H1 (cell line): Measurements from ENCODE around the gene RAD23A. TPM values are rescaled to one million over a fixed set of nuclear protein-coding genes. Genes with fewer than 3 reads are reported as not detected.

Source experiments
- CTCF ChIA-PET: fragments of 300-600 bp; sonication (Branson Sonifier 250); formaldehyde crosslinking; loops from one replicate; lab custom pipeline; 2021; ENCODE audit not compliant: partially characterized antibody; lab: Charles Lee
- POLR2A ChIA-PET: fragments of 300-600 bp; sonication (Branson Sonifier 250); formaldehyde crosslinking; loops from one replicate; lab custom pipeline; 2021; ENCODE audit warnings: inconsistent platforms; ENCODE audit not compliant: partially characterized antibody; lab: Charles Lee
- DNase-seq, 2 experiments: peaks; one replicate each; pipeline versions ENCODE4 v3.0.0 to v3.0.0-alpha.2; 2010 to 2022; ENCODE audit warnings: low spot score in 2 of 2, low read depth in 1 of 2, mixed read lengths in 1 of 2
- FAIRE-seq: peaks from 2 replicates; lab custom pipeline; 2011; peaks lifted over from hg19 to GRCh38; lab: Jason Lieb, UNC
- H2AFZ ChIP-seq: 2 replicates; pipeline ENCODE4 v1.8.1; 2012; ENCODE audit warnings: low read length, inconsistent platforms
- H2AK5ac ChIP-seq: 2 replicates; pipeline ENCODE4 v1.6.1; 2013; ENCODE audit warnings: low read depth, low read length
- H2BK120ac ChIP-seq: replicated peaks from 2 replicates; pipeline ENCODE3; 2013; ENCODE audit warnings: low read depth, low read length, inconsistent platforms
- H2BK12ac ChIP-seq: 2 replicates; pipeline ENCODE4 v1.6.1; 2013; ENCODE audit warnings: low read depth, low read length
- H2BK15ac ChIP-seq: 2 replicates; pipeline ENCODE4 v1.6.1; 2013; ENCODE audit warnings: low read length
- H2BK20ac ChIP-seq: 2 replicates; pipeline ENCODE4 v1.6.1; 2013; ENCODE audit warnings: low read length
- H2BK5ac ChIP-seq: 2 replicates; pipeline ENCODE4 v1.6.1; 2013; ENCODE audit warnings: low read depth, low read length
- H3K14ac ChIP-seq: 2 replicates; pipeline ENCODE4 v1.6.1; 2013; ENCODE audit warnings: inconsistent platforms; ENCODE audit not compliant: insufficient read length
- H3K18ac ChIP-seq: 2 replicates; pipeline ENCODE4 v1.6.1; 2013; ENCODE audit warnings: low read length; ENCODE audit errors: extremely low read depth
- H3K23ac ChIP-seq: 2 replicates; pipeline ENCODE4 v1.6.1; 2013; ENCODE audit warnings: inconsistent platforms; ENCODE audit not compliant: insufficient read length
- H3K23me2 ChIP-seq: 2 replicates; pipeline ENCODE4 v1.6.1; 2013; ENCODE audit warnings: low read depth, low read length
- H3K27ac ChIP-seq: 2 replicates; pipeline ENCODE4 v1.6.1; 2011; ENCODE audit warnings: low read depth, low read length, inconsistent platforms
- H3K27me3 ChIP-seq, 4 experiments: replicated peaks in 1 of 4; 1 replicate in 1 of 4; 2 replicates in 3 of 4; pipeline versions ENCODE4 v1.6.1 to v1.8.1; 2011 to 2013; ENCODE audit warnings: low read length in 3 of 4, mild to moderate bottlenecking in 3 of 4, inconsistent platforms in 2 of 4, mixed read lengths in 2 of 4, moderate library complexity in 1 of 4; ENCODE audit not compliant: control insufficient read depth in 3 of 4, insufficient read depth in 3 of 4; ENCODE audit errors: extremely low read depth in 1 of 4
- H3K36me3 ChIP-seq, 4 experiments: 2 replicates each; pipeline versions ENCODE4 v1.6.1 to v1.8.1; 2011 to 2013; ENCODE audit warnings: mild to moderate bottlenecking in 4 of 4, low read length in 3 of 4, moderate library complexity in 2 of 4, control low read depth in 1 of 4, inconsistent platforms in 1 of 4; ENCODE audit not compliant: insufficient read depth in 4 of 4, control insufficient read depth in 2 of 4
- H3K4ac ChIP-seq: replicated peaks from 2 replicates; pipeline ENCODE3; 2013; ENCODE audit warnings: low read length, low read depth, mixed read lengths, inconsistent platforms; ENCODE audit not compliant: insufficient read length
- H3K4me1 ChIP-seq, 4 experiments: replicated peaks in 1 of 4; 1 replicate in 1 of 4; 2 replicates in 3 of 4; pipeline versions ENCODE4 v1.6.1 to v1.8.1; 2011 to 2013; ENCODE audit warnings: low read length in 3 of 4, inconsistent platforms in 2 of 4, mixed read lengths in 1 of 4; ENCODE audit not compliant: insufficient read depth in 4 of 4, control insufficient read depth in 3 of 4
- H3K4me2 ChIP-seq, 2 experiments: 2 replicates each; pipeline versions ENCODE4 v1.6.1 to v1.8.1; 2011 to 2013; ENCODE audit warnings: low read depth in 2 of 2, low read length in 2 of 2, control low read depth in 1 of 2, inconsistent platforms in 1 of 2, mild to moderate bottlenecking in 1 of 2; ENCODE audit not compliant: insufficient read depth in 1 of 2
- H3K4me3 ChIP-seq, 4 experiments: fragments of 200-600, 300-600 bp in 1 of 4; sonication (generic), shearing (Covaris generic), sonication (Bioruptor Twin) in 1 of 4; 2 replicates each; pipeline versions ENCODE4 v1.5.1 to v1.8.1; 2011 to 2016; ENCODE audit warnings: low read length in 4 of 4, low read depth in 3 of 4, control low read depth in 2 of 4, inconsistent platforms in 2 of 4, mild to moderate bottlenecking in 2 of 4, mixed read lengths in 1 of 4, moderate library complexity in 1 of 4; ENCODE audit not compliant: insufficient read depth in 2 of 4; ENCODE audit errors: extremely low read depth in 1 of 4
- H3K56ac ChIP-seq: replicated peaks from 2 replicates; pipeline ENCODE3; 2013; ENCODE audit warnings: low read depth, mild to moderate bottlenecking, mixed read lengths, low read length, inconsistent platforms; ENCODE audit not compliant: insufficient read length
- H3K79me1 ChIP-seq: 2 replicates; pipeline ENCODE4 v1.6.1; 2013; ENCODE audit warnings: low read depth, low read length, control low read depth
- H3K79me2 ChIP-seq, 2 experiments: 2 replicates each; pipeline versions ENCODE4 v1.6.1 to v1.8.1; 2012 to 2013; ENCODE audit warnings: low read length in 2 of 2, mild to moderate bottlenecking in 2 of 2, inconsistent platforms in 1 of 2; ENCODE audit not compliant: insufficient read depth in 2 of 2, control insufficient read depth in 1 of 2
- H3K9ac ChIP-seq, 4 experiments: replicated peaks in 1 of 4; 1 replicate in 1 of 4; 2 replicates in 3 of 4; pipeline versions ENCODE4 v1.6.1 to v1.8.1; 2011 to 2013; ENCODE audit warnings: low read depth in 3 of 4, low read length in 3 of 4, control low read depth in 2 of 4, mild to moderate bottlenecking in 2 of 4, moderate library complexity in 2 of 4, inconsistent platforms in 1 of 4; ENCODE audit errors: extremely low read depth in 1 of 4
- H3K9me3 ChIP-seq, 2 experiments: 2 replicates each; pipeline versions ENCODE4 v1.6.1 to v1.8.1; 2012 to 2013; ENCODE audit warnings: mild to moderate bottlenecking in 2 of 2, moderate library complexity in 2 of 2, control low read depth in 1 of 2, inconsistent platforms in 1 of 2, low read depth in 1 of 2, low read length in 1 of 2, mixed read lengths in 1 of 2; ENCODE audit not compliant: insufficient read depth in 2 of 2
- H4K20me1 ChIP-seq, 2 experiments: replicated peaks in 1 of 2; 2 replicates each; pipeline versions ENCODE3 to v1.8.1; 2011 to 2013; ENCODE audit warnings: inconsistent platforms in 2 of 2, low read length in 2 of 2, mild to moderate bottlenecking in 1 of 2; ENCODE audit not compliant: insufficient read depth in 2 of 2, control insufficient read depth in 1 of 2
- H4K5ac ChIP-seq: 2 replicates; pipeline ENCODE4 v1.6.1; 2013; ENCODE audit warnings: low read length, low read depth, mixed read lengths, inconsistent platforms; ENCODE audit not compliant: insufficient read length
- H4K8ac ChIP-seq: 2 replicates; pipeline ENCODE4 v1.8.0; 2013; ENCODE audit warnings: mild to moderate bottlenecking, moderate library complexity, low read length, inconsistent platforms; ENCODE audit not compliant: insufficient read depth; ENCODE audit errors: extremely low read depth
- H4K91ac ChIP-seq: replicated peaks from 2 replicates; pipeline ENCODE3; 2013; ENCODE audit warnings: low read length, mixed read lengths, inconsistent platforms; ENCODE audit not compliant: insufficient read length
- ASH2L ChIP-seq: fragments of 200-600, 300-600 bp; sonication (generic); IDR thresholded peaks from one replicate; pipeline ENCODE4 v1.7.1; 2017; ENCODE audit warnings: low read length
- BRCA1 ChIP-seq: IDR thresholded peaks from 2 replicates; pipeline ENCODE4 v1.6.1; 2012; ENCODE audit warnings: low read depth, low read length, improper control_type of control experiment
- CHD2 ChIP-seq: IDR thresholded peaks from 2 replicates; pipeline ENCODE4 v1.6.1; 2012; ENCODE audit warnings: low read length, improper control_type of control experiment
- CREB1 ChIP-seq: IDR thresholded peaks from 2 replicates; pipeline ENCODE4 v1.6.1; 2012; ENCODE audit warnings: inconsistent platforms
- CTBP2 ChIP-seq: IDR thresholded peaks from 2 replicates; pipeline ENCODE4 v1.7.0; 2011; ENCODE audit warnings: borderline replicate concordance, mild to moderate bottlenecking, moderate library complexity, mixed read lengths, low read length; ENCODE audit not compliant: insufficient read depth, insufficient read length
- KDM5A ChIP-seq: fragments of 200-600 bp; IDR thresholded peaks from 2 replicates; pipeline ENCODE4 v1.7.1; 2012; ENCODE audit warnings: mild to moderate bottlenecking, low read length, inconsistent platforms, mixed read lengths
- MAFK ChIP-seq: IDR thresholded peaks from 2 replicates; pipeline ENCODE4 v1.6.1; 2012; ENCODE audit warnings: low read depth, mild to moderate bottlenecking, improper control_type of control experiment, low read length
- SIN3A ChIP-seq, 2 experiments: IDR thresholded peaks in 1 of 2; conservative IDR thresholded peaks in 1 of 2; 2 replicates each; pipeline ENCODE4 v1.6.1; 2011 to 2012; ENCODE audit warnings: low read length in 2 of 2, improper control_type of control experiment in 1 of 2, low read depth in 1 of 2, mild to moderate bottlenecking in 1 of 2
- SUZ12 ChIP-seq: fragments of 200-600 bp; sonication (generic); IDR thresholded peaks from 2 replicates; pipeline ENCODE4 v1.6.1; 2012; ENCODE audit warnings: mild to moderate bottlenecking, inconsistent platforms, low read length, moderate library complexity, mixed read lengths
- WGBS, 2 experiments: shearing (Covaris generic) in 1 of 2; methylation state at CpG; one replicate each; pipeline versions ENCODE4 v1.1.6 to v1.1.7; 2013 to 2015; ENCODE audit warnings: low lambda C conversion rate in 2 of 2, mixed read lengths in 2 of 2, inconsistent platforms in 1 of 2, low coverage in 1 of 2, missing lambda C conversion rate in 1 of 2; ENCODE audit not compliant: insufficient replicate concordance in 2 of 2, insufficient coverage in 1 of 2, insufficient read length in 1 of 2; ENCODE audit errors: extremely low coverage in 1 of 2, missing lambda C conversion rate in 1 of 2; 5-methylcytosine and 5-hydroxymethylcytosine counted together
- polyA plus RNA-seq, 7 experiments: library from polyadenylated mRNA; depleted of rRNA in 3 of 7; stranded (reverse) in 5 of 7; unstranded in 2 of 7; fragments of >200 nt in 5 of 7; fragments of 200-250 nt in 2 of 7; gene quantifications; 1 replicate in 5 of 7; 2 replicates in 1 of 7; 4 replicates in 1 of 7; pipeline versions ENCODE4 v1.2.1 to v1.2.3, GENCODE V29; 2011 to 2013; ENCODE audit warnings: missing spikeins in 2 of 7, mixed read lengths in 2 of 7
- total RNA-seq: library from RNA; stranded (reverse); fragmentation: NEBNext Ultra II Directional; extraction: Animal tissue kit (Norgen Biotek cat#: 25700); gene quantifications from 2 replicates; pipeline ENCODE4 v1.2.1, GENCODE V29; 2021
- TF ChIP-seq, protein P1 (sequence below), 3 experiments: IDR thresholded peaks; 1 replicate in 2 of 3; 2 replicates in 1 of 3; pipeline versions ENCODE4 v1.5.1 to v1.6.1; 2011; ENCODE audit warnings: low read length in 3 of 3, mild to moderate bottlenecking in 3 of 3, inconsistent platforms in 2 of 3, low read depth in 1 of 3, moderate library complexity in 1 of 3; ENCODE audit not compliant: insufficient read depth in 1 of 3; ENCODE audit errors: control extremely low read depth in 1 of 3

Gene RAD23A
- total and polyA plus RNA-seq, 2 of the 8 experiments (the other 6 are each of a cell fraction or from before 2014, with no cell fraction given) = 40.0 to 76.1 TPM

GRCh38 chr19:12992729-12993128 lies 47.1 kb downstream of the RAD23A start:
- H3K56ac ChIP-seq = no peak overlapping the region
- ChIA-PET CTCF (interaction anchor here (0.7 to 3.3 kb wide), 11 partner anchors 12 to 102 kb away, joined by 3 to 18 read pairs (median 4); no protein-coding TSS in a partner anchor), POLR2A (interaction anchor here (1.0 to 1.6 kb wide), 4 partner anchors 12 to 171 kb away, joined by 3 to 6 read pairs (median 4); no protein-coding TSS in a partner anchor)

More at GRCh38 chr19:12992729-12993128, 47.1 kb downstream of the RAD23A start:
- Histone ChIP-seq H3K4me3 (no peak overlapping the region), H3K79me1 (peaks cover 3% of the 10 kb centered on the region; the same call in 1 of the 2 replicates), H2BK5ac (no peak overlapping the region), H4K8ac (no peak overlapping the region), H4K91ac (no peak overlapping the region), H3K79me2 (no peaks in the 10 kb centered on the region), H2BK20ac (no peak overlapping the region), H4K5ac (no peak overlapping the region), H3K4me1 (peaks cover 0 to 14% (median 9%) of the 10 kb centered on the region in 4 experiments; a peak in 5 of 7 replicates), H3K4ac (no peak overlapping the region), H2AK5ac (no peak overlapping the region), H3K23me2 (peaks cover 25% of the 10 kb centered on the region), H3K27me3 (peaks cover 45 to 80% (median 71%) of the 10 kb centered on the region in 4 experiments), H3K4me2 (no peak overlapping the region), H3K23ac (no peak overlapping the region), H2BK15ac (no peak overlapping the region), H2BK120ac (no peak overlapping the region), H3K9me3 (no peaks in the 10 kb centered on the region), H3K27ac (no peak overlapping the region), H3K9ac (no peak overlapping the region), H3K36me3 (peaks cover 0 to 8% (median 0%) of the 10 kb centered on the region in 4 experiments; a peak in 1 of 8 replicates), H4K20me1 (peaks cover 10 to 32% of the 10 kb centered on the region in 2 experiments), H3K18ac (no peak overlapping the region), H2BK12ac (no peak overlapping the region), H2AFZ (no peak overlapping the region), H3K14ac (no peak overlapping the region)
- DNase-seq (no peak), FAIRE-seq (no peak)
- TF ChIP-seq SIN3A (conservative IDR thresholded peaks at IDR 0.05 in 1 of 2, IDR thresholded peaks at IDR 0.05 in 1 of 2; ENCODE audit: low read depth in 1 of 2, low read length in 2 of 2) (no peak), CTBP2 (no peak), CREB1 (no peak), CHD2 (no peak), BRCA1 (no peak), KDM5A (no peak), SUZ12 (no peak), ASH2L (no peak), MAFK (no peak)
- TF ChIP-seq, protein P1, sequence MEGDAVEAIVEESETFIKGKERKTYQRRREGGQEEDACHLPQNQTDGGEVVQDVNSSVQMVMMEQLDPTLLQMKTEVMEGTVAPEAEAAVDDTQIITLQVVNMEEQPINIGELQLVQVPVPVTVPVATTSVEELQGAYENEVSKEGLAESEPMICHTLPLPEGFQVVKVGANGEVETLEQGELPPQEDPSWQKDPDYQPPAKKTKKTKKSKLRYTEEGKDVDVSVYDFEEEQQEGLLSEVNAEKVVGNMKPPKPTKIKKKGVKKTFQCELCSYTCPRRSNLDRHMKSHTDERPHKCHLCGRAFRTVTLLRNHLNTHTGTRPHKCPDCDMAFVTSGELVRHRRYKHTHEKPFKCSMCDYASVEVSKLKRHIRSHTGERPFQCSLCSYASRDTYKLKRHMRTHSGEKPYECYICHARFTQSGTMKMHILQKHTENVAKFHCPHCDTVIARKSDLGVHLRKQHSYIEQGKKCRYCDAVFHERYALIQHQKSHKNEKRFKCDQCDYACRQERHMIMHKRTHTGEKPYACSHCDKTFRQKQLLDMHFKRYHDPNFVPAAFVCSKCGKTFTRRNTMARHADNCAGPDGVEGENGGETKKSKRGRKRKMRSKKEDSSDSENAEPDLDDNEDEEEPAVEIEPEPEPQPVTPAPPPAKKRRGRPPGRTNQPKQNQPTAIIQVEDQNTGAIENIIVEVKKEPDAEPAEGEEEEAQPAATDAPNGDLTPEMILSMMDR (IDR thresholded peaks at IDR 0.05; ENCODE audit: control extremely low read depth in 1 of 3, insufficient read depth in 1 of 3, low read depth in 1 of 3, low read length in 3 of 3) = no peak
- 88% methylated on average over 11 of the region's 11 CpGs; no CpG with 5 or more reads in 1 of the 2 experiments for WGBS, 2 experiments
